B cell (primary cell): ENCODE results near the gene ZBTB14. TPM values are rescaled to one million over a fixed set of nuclear protein-coding genes. Genes with fewer than 3 reads are reported as not detected.

Experiments
- ATAC-seq: fragments of 200-7000 bp; cut with Tn5 transposase; one replicate; pipeline ENCODE4 v1.10.0; 2021; ENCODE audit warnings: low read depth, mild to moderate bottlenecking, moderate number of reproducible peaks, moderate library complexity
- CTCF ChIA-PET: fragments of 350-600 bp; sonication (Branson Sonifier 250); formaldehyde crosslinking; loops from one replicate; lab custom pipeline; 2021; ENCODE audit warnings: antibody characterized with exemption, inconsistent platforms; lab: Charles Lee
- POLR2A ChIA-PET: fragments of 350-600 bp; sonication (Branson Sonifier 250); formaldehyde crosslinking; loops from one replicate; lab custom pipeline; 2021; ENCODE audit warnings: antibody characterized with exemption; lab: Charles Lee
- DNase-seq: peaks from one replicate; pipeline ENCODE4 v3.0.0; 2013
- H2AFZ ChIP-seq: 2 replicates; pipeline ENCODE4 v1.6.1; 2012; ENCODE audit warnings: mild to moderate bottlenecking, low read depth, low read length; ENCODE audit not compliant: insufficient read depth, poor library complexity, severe bottlenecking
- H3K27ac ChIP-seq, 2 donors: 1 replicate in 1 of 2; 2 replicates in 1 of 2; pipeline ENCODE4 v1.5.1; 2012 to 2013; ENCODE audit warnings: low read length in 2 of 2, mild to moderate bottlenecking in 2 of 2, moderate library complexity in 1 of 2
- H3K27me3 ChIP-seq, 4 experiments: fragments of 200-600 bp in 1 of 4; sonication (generic) in 1 of 4; replicated peaks in 1 of 4; 1 replicate in 2 of 4; 2 replicates in 2 of 4; pipeline versions ENCODE4 v1.6.1 to v1.7.0; 2013 to 2016; ENCODE audit warnings: low read length in 3 of 4, mild to moderate bottlenecking in 2 of 4, mixed read lengths in 1 of 4, moderate library complexity in 1 of 4; ENCODE audit not compliant: insufficient read depth in 4 of 4, control insufficient read depth in 3 of 4; ENCODE audit errors: control extremely low read depth in 1 of 4
- H3K36me3 ChIP-seq, 2 experiments: replicated peaks in 1 of 2; 1 replicate in 1 of 2; 2 replicates in 1 of 2; pipeline versions ENCODE4 v1.6.1 to v1.7.1; 2013; ENCODE audit warnings: low read length in 1 of 2; ENCODE audit not compliant: insufficient read depth in 2 of 2, control insufficient read depth in 1 of 2; ENCODE audit errors: control extremely low read depth in 1 of 2, extremely low read depth in 1 of 2
- H3K4me1 ChIP-seq, 2 donors: fragments of 200-600 bp in 1 of 2; sonication (generic) in 1 of 2; 1 replicate in 1 of 2; 2 replicates in 1 of 2; pipeline versions ENCODE4 v1.5.1 to v1.6.1; 2013 to 2017; ENCODE audit warnings: low read length in 2 of 2; ENCODE audit not compliant: control insufficient read depth in 2 of 2, insufficient read depth in 2 of 2
- H3K4me2 ChIP-seq: replicated peaks from 2 replicates; pipeline ENCODE3; 2012; ENCODE audit warnings: mild to moderate bottlenecking, low read depth, low read length; ENCODE audit not compliant: poor library complexity, severe bottlenecking
- H3K4me3 ChIP-seq, 5 experiments: fragments of 200-600 bp in 1 of 5; sonication (generic) in 1 of 5; 1 replicate in 3 of 5; 2 replicates in 2 of 5; pipeline versions ENCODE4 v1.5.1 to v1.7.0; 2011 to 2016; ENCODE audit warnings: low read length in 4 of 5, mild to moderate bottlenecking in 4 of 5, low read depth in 2 of 5, control low read depth in 1 of 5, moderate library complexity in 1 of 5; ENCODE audit not compliant: insufficient read depth in 1 of 5; ENCODE audit errors: control extremely low read depth in 1 of 5, extremely low read depth in 1 of 5
- H3K79me2 ChIP-seq: fragments of 200-600 bp; sonication (generic); one replicate; pipeline ENCODE4 v1.6.0; 2016; ENCODE audit warnings: low read length; ENCODE audit not compliant: control insufficient read depth, insufficient read depth
- H3K9ac ChIP-seq: fragments of 200-600 bp; sonication (generic); 2 replicates; pipeline ENCODE4 v1.6.1; 2017; ENCODE audit warnings: mild to moderate bottlenecking, low read length, moderate library complexity
- H3K9me3 ChIP-seq, 3 donors: one replicate each; pipeline versions ENCODE4 v1.6.1 to v1.7.1; 2013; ENCODE audit warnings: low read length in 2 of 3; ENCODE audit not compliant: control insufficient read depth in 2 of 3, insufficient read depth in 1 of 3; ENCODE audit errors: control extremely low read depth in 1 of 3
- H4K20me1 ChIP-seq: 2 replicates; pipeline ENCODE4 v1.6.0; 2012; ENCODE audit warnings: mild to moderate bottlenecking, low read length; ENCODE audit not compliant: insufficient read depth, control insufficient read depth, poor library complexity, severe bottlenecking
- H3K27ac Mint-ChIP-seq: one replicate; pipeline ENCODE4 v1.8.0; 2021; ENCODE audit warnings: mixed read lengths
- H3K27me3 Mint-ChIP-seq: one replicate; pipeline ENCODE4 v1.8.0; 2021; ENCODE audit warnings: mixed read lengths
- H3K4me1 Mint-ChIP-seq: one replicate; pipeline ENCODE4 v1.8.0; 2021; ENCODE audit warnings: mixed read lengths
- H3K4me3 Mint-ChIP-seq: one replicate; pipeline ENCODE4 v1.8.0; 2021; ENCODE audit warnings: mixed read lengths
- H3K9me3 Mint-ChIP-seq: one replicate; pipeline ENCODE4 v1.8.0; 2022; ENCODE audit warnings: mixed read lengths; ENCODE audit not compliant: insufficient read depth
- EZH2 ChIP-seq: IDR thresholded peaks from 2 replicates; pipeline ENCODE4 v1.6.1; 2012; ENCODE audit warnings: borderline replicate concordance, low read depth, mild to moderate bottlenecking, moderate library complexity, low read length; ENCODE audit not compliant: insufficient read depth, poor library complexity, severe bottlenecking
- WGBS: methylation state at CpG from one replicate; pipeline ENCODE4 v1.1.5; 2013; ENCODE audit warnings: missing lambda C conversion rate; ENCODE audit not compliant: insufficient coverage; 5-methylcytosine and 5-hydroxymethylcytosine counted together
- intact Hi-C: fragments of 100-400 bp; cut with micrococcal nuclease; formaldehyde crosslinking; loops from one replicate; pipeline ENCODE4 v1.10.0; 2022
- polyA plus RNA-seq: library from polyadenylated mRNA; depleted of rRNA; stranded (reverse); fragments of >200 nt; gene quantifications from 2 replicates; pipeline ENCODE4 v1.2.3, GENCODE V29; 2012
- total RNA-seq, 2 donors: library from RNA; stranded (reverse); fragments of 120-200 nt in 1 of 2; gene quantifications; 1 replicate in 1 of 2; 2 replicates in 1 of 2; pipeline versions ENCODE4 v1.2.3 to v1.2.4, GENCODE V29; 2013 to 2022
- TF ChIP-seq, protein P1 (sequence below): fragments of 200-600 bp; IDR thresholded peaks from one replicate; pipeline ENCODE4 v1.8.0; 2022; ENCODE audit warnings: antibody characterized with exemption, mild to moderate bottlenecking

ZBTB14 gene
- total and polyA plus RNA-seq, 2 donors (not counting 1 experiment from before 2014, with no cell fraction given) = 12.3 to 34.2 TPM

DNA sequence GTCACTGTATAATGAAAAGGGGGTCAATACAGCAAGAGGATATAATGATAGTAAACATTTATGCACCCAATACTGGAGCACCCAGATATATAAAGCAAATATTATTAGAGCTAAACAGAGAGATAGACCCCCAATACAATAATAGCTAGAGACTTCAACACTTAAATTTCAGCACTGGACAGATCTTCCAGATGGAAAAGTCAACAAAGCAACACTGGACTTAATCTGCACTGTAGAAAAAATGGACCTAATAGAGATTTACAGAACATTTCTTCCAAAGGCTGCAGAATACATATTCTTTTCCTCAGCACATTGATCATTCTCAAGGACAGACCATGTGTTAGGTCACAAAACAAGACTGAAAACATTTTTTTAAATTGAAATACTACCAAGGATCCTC is 26.7 kb downstream of the ZBTB14 start:
- ChIA-PET CTCF (no interaction called here), POLR2A (no interaction called here)
- no peaks in the 10 kb centered on the region for H3K79me2 ChIP-seq
- no peak overlapping the region for H2AFZ ChIP-seq
- Mint-ChIP-seq H3K27ac (no peak overlapping the region), H3K9me3 (peaks cover 11% of the 10 kb centered on the region), H3K4me3 (no peak overlapping the region), H3K27me3 (peaks cover 30% of the 10 kb centered on the region), H3K4me1 (no peaks in the 10 kb centered on the region)
- H3K4me2 ChIP-seq = no peak overlapping the region
- ATAC-seq (no peak), DNase-seq (no peak)
- no peak overlapping the region for H3K9ac ChIP-seq
- H3K27me3 ChIP-seq = no peaks in the 10 kb centered on the region
- TF ChIP-seq, protein P1, sequence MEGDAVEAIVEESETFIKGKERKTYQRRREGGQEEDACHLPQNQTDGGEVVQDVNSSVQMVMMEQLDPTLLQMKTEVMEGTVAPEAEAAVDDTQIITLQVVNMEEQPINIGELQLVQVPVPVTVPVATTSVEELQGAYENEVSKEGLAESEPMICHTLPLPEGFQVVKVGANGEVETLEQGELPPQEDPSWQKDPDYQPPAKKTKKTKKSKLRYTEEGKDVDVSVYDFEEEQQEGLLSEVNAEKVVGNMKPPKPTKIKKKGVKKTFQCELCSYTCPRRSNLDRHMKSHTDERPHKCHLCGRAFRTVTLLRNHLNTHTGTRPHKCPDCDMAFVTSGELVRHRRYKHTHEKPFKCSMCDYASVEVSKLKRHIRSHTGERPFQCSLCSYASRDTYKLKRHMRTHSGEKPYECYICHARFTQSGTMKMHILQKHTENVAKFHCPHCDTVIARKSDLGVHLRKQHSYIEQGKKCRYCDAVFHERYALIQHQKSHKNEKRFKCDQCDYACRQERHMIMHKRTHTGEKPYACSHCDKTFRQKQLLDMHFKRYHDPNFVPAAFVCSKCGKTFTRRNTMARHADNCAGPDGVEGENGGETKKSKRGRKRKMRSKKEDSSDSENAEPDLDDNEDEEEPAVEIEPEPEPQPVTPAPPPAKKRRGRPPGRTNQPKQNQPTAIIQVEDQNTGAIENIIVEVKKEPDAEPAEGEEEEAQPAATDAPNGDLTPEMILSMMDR = no peak
- TF ChIP-seq EZH2 = no peak
- H3K36me3 ChIP-seq = no peaks in the 10 kb centered on the region
- no peaks in the 10 kb centered on the region for H4K20me1 ChIP-seq
- no peak overlapping the region for H3K4me3 ChIP-seq
- H3K4me1 ChIP-seq = no peaks in the 10 kb centered on the region
- intact Hi-C loops = no loop called here
- H3K9me3 ChIP-seq = peaks cover 0 to 6% (median 2%) of the 10 kb centered on the region in 3 donors
- H3K27ac ChIP-seq = no peak overlapping the region

DNA sequence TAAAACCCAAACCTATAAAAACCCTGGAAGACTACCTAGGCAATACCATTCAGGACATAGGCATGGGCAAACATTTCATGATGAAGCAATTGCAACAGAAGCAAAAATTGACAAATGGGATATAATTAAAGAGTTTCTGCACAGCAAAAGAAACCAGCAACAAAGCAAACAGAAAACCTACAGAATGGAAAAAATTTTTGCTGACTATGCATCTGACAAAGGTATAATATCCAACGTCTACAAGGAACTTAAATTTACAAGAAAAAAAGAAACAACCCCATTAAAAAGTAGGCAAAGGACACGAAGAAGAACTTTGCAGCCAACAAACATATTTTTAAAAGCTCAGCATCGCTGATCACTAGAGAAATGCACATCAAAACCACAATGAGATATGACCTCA is 28.8 kb downstream of the ZBTB14 start:
- WGBS = no CpG with 5 or more reads among the region's 3 CpGs
- CTCF ChIA-PET = no interaction called here

More for the DNA sequence above, 28.8 kb downstream of the ZBTB14 start:
- no peak overlapping the region for H3K27ac Mint-ChIP-seq
- no peak for TF ChIP-seq EZH2
- TF ChIP-seq, protein P1 = no peak
- no peaks in the 10 kb centered on the region for H3K4me1 Mint-ChIP-seq
- Histone ChIP-seq H3K27ac (no peak overlapping the region), H3K4me1 (no peaks in the 10 kb centered on the region), H3K9ac (no peak overlapping the region), H3K27me3 (peaks cover 0 to 1% (median 0%) of the 10 kb centered on the region in 4 experiments), H3K4me3 (no peak overlapping the region), H3K79me2 (no peaks in the 10 kb centered on the region), H2AFZ (no peak overlapping the region), H4K20me1 (no peaks in the 10 kb centered on the region), H3K9me3 (peaks cover 0 to 12% (median 0%) of the 10 kb centered on the region in 3 donors), H3K4me2 (no peak overlapping the region), H3K36me3 (no peaks in the 10 kb centered on the region)
- POLR2A ChIA-PET = no interaction called here
- H3K27me3 Mint-ChIP-seq = peaks cover 44% of the 10 kb centered on the region
- ATAC-seq = no peak
- no peak overlapping the region for H3K4me3 Mint-ChIP-seq
- DNase-seq = no peak
- H3K9me3 Mint-ChIP-seq = peaks cover 9% of the 10 kb centered on the region
- intact Hi-C loops = no loop called here
